Breast epithelium (tissue), 4 donors: ENCODE measurements around the gene PI16. TPM values are rescaled to one million over a fixed set of nuclear protein-coding genes. Genes with fewer than 3 reads are reported as not detected.
A peak's percentile ranks its signal among the peaks of the same experiment; 100 is the strongest.

Experiments used
- DNase-seq, 2 donors: peaks; one replicate each; pipeline ENCODE4 v3.0.0-alpha.2; 2019; ENCODE audit warnings: low spot score in 2 of 2
- H3K27ac ChIP-seq, 2 donors: fragments of 200-600 bp; sonication (generic) in 1 of 2; one replicate each; pipeline ENCODE4 v1.5.1; 2016 to 2019; ENCODE audit warnings: mild to moderate bottlenecking in 1 of 2
- H3K27me3 ChIP-seq, 2 donors: fragments of 200-600 bp; sonication (generic) in 1 of 2; one replicate each; pipeline versions ENCODE4 v1.5.1 to v1.6.0; 2017 to 2019; ENCODE audit warnings: control low read depth in 1 of 2, mild to moderate bottlenecking in 1 of 2
- H3K36me3 ChIP-seq: fragments of 200-600 bp; one replicate; pipeline ENCODE4 v1.5.1; 2019
- H3K4me1 ChIP-seq, 2 donors: fragments of 200-600 bp; sonication (generic); one replicate each; pipeline ENCODE4 v1.5.1; 2016 to 2019; ENCODE audit warnings: control low read depth in 1 of 2
- H3K4me3 ChIP-seq, 3 donors: fragments of 200-600 bp; sonication (generic); 1 replicate in 2 of 3; 2 replicates in 1 of 3; pipeline ENCODE4 v1.5.1; 2016 to 2019; ENCODE audit warnings: mild to moderate bottlenecking in 3 of 3, moderate library complexity in 2 of 3
- H3K9me3 ChIP-seq, 2 donors: fragments of 200-600 bp; sonication (generic) in 1 of 2; one replicate each; pipeline ENCODE4 v1.5.1; 2016 to 2019; ENCODE audit warnings: control low read depth in 1 of 2
- CTCF ChIP-seq, 3 donors: fragments of 450-650 bp; IDR thresholded peaks; one replicate each; pipeline ENCODE4 v1.5.1; 2016 to 2017; ENCODE audit warnings: antibody characterized with exemption in 3 of 3, mild to moderate bottlenecking in 3 of 3, moderate library complexity in 3 of 3
- POLR2A ChIP-seq: fragments of 450-650 bp; IDR thresholded peaks from one replicate; pipeline ENCODE4 v1.6.1; 2016; ENCODE audit warnings: antibody characterized with exemption, mild to moderate bottlenecking, moderate library complexity
- POLR2AphosphoS5 ChIP-seq, 3 donors: sonication (generic); formaldehyde crosslinking; IDR thresholded peaks; one replicate each; pipeline ENCODE4 v1.6.1; 2017; ENCODE audit warnings: antibody characterized with exemption in 3 of 3
- intact Hi-C: fragments of 100-400 bp; cut with DNase I; formaldehyde crosslinking; loops from one replicate; pipeline ENCODE4 v1.15.1; 2023; ENCODE audit warnings: low total_unique reads
- total RNA-seq, 3 donors: library from RNA; depleted of rRNA; stranded (reverse); fragments of >200 nt; gene quantifications; one replicate each; pipeline ENCODE4 v1.1.0, GENCODE V29; 2016

Gene PI16
- total RNA-seq, 3 donors from 2014 or later, result 2.8 to 14.9 (median 5.2) TPM

DNA sequence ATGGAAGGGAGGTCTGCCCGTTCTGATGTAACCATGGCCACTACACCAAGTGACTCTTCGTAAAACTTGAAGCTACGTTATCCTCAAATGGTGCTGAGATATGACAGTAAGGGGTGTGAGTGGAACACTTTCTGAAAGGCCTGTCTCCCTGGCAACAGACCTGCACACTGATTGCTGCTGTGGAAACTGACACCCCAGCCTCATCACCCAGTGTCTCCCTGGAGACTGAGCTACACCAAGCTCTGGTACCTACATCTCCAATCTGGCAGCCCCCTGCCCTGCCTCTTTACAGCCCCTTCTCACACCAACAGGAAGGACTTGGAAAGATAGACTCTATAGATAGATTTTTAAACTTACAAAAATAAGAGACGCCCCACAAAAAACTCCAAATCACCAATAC, 13.2 kb downstream of the PI16 start:
- no peak overlapping the region for H3K4me3 ChIP-seq
- DNase-seq, result no peak
- H3K4me1 ChIP-seq, result peaks cover 0 to 10% of the 10 kb centered on the region in 2 donors
- no peaks in the 10 kb centered on the region for H3K9me3 ChIP-seq
- no peak overlapping the region for H3K27ac ChIP-seq
- H3K27me3 ChIP-seq, result no peaks in the 10 kb centered on the region
- TF ChIP-seq POLR2A (no peak), CTCF (IDR thresholded peaks at IDR 0.05) (no peak), POLR2AphosphoS5 (IDR thresholded peaks at IDR 0.05) (no peak)
- intact Hi-C loops, result no loop called here
- no peaks in the 10 kb centered on the region for H3K36me3 ChIP-seq

DNA sequence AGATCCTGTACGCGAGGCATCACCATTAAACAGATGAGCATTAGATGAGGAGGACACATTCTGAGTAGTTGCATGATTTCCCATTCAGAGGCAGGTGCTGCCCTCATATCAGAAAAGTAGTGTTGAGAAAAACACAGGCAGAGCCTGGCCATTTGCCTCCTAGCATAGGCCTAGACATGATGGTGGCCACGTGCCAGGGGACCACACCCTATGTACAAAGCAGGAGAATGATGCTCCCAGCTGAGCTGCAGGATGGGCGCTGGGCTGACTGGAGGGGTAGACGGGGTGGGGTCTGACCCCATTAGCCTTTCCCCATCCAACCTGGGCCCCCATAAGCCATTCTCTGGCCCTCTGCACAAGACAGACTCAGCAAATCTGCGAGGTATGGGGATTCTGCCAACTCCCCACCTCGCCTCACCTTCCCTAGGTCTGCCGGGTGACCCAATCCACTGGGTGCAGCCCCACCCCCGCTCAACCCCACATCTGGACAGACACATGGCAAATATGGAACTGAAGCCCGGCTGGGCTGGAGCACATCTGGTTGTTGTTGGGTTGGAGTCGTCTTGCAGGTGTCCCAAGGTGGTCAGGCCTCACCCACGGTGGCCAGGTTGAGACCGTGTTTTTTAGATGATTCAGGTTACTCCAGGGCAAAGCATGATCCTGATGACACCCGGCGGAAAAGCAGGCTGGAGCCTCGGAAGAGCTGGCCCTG, 13.9 kb downstream of the PI16 start:
- no peaks in the 10 kb centered on the region for H3K36me3 ChIP-seq
- no peak for DNase-seq
- intact Hi-C loops, result no loop called here
- H3K4me1 ChIP-seq, result peaks cover 0 to 9% of the 10 kb centered on the region in 2 donors
- no peak overlapping the region for H3K4me3 ChIP-seq
- H3K27me3 ChIP-seq, result no peaks in the 10 kb centered on the region
- H3K27ac ChIP-seq, result peak overlapping the region; percentile 22
- TF ChIP-seq POLR2AphosphoS5 (IDR thresholded peaks at IDR 0.05) (no peak), CTCF (IDR thresholded peaks at IDR 0.05) (no peak), POLR2A (no peak)
- H3K9me3 ChIP-seq, result no peaks in the 10 kb centered on the region

DNA sequence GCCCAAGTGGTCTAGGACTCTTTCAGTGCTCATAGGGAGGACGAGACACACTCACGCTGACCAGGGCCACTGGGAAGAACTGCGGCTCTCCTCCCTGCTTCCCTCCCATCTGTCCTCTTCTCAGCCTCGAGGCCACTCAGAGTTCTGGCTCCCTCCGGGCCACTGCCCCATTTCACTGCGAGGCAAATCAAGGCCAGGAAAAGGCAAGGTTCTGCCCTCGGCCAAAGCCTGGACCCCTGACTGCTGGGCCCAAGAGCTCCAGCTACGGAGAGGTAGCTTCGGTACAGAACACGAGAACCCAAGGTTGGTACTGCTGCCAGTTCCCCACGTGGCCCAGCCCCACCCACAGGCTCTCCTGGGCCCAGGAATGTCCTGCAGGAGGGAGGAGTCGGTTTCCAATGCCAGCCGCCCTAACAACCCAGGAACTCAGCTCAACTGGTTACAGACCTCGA, 14.7 kb downstream of the PI16 start:
- Histone ChIP-seq H3K9me3 (no peaks in the 10 kb centered on the region), H3K27me3 (no peaks in the 10 kb centered on the region), H3K4me3 (no peak overlapping the region), H3K27ac (peak overlapping the region; percentile 22 to 30), H3K4me1 (peaks cover 0 to under 1% of the 10 kb centered on the region in 2 donors), H3K36me3 (no peaks in the 10 kb centered on the region)
- intact Hi-C loops, result no loop called here
- DNase-seq, result peak in 1 of 2 donors; percentile 62
- TF ChIP-seq POLR2A, result no peak
- no peak for TF ChIP-seq POLR2AphosphoS5 (IDR thresholded peaks at IDR 0.05)
- TF ChIP-seq CTCF (IDR thresholded peaks at IDR 0.05), result no peak

GRCh38 chr6:36969988-36970891, 15.7 kb downstream of the PI16 start:
- intact Hi-C loops, result no loop called here
- Histone ChIP-seq H3K36me3 (no peaks in the 10 kb centered on the region), H3K4me3 (no peak overlapping the region), H3K4me1 (no peaks in the 10 kb centered on the region), H3K27me3 (no peaks in the 10 kb centered on the region), H3K27ac (peak overlapping the region; percentile 33 to 44), H3K9me3 (no peaks in the 10 kb centered on the region)
- TF ChIP-seq CTCF (IDR thresholded peaks at IDR 0.05) (no peak), POLR2A (no peak), POLR2AphosphoS5 (IDR thresholded peaks at IDR 0.05) (no peak)
- no peak for DNase-seq
